ENCODE data around the gene DRC1. TPM values are rescaled to one million over a fixed set of nuclear protein-coding genes. Genes with fewer than 3 reads are reported as not detected.

The DRC1 gene
- total RNA-seq, 1 experiment from 2014 or later, result not detected

GRCh38 chr2:26471289-26471688, 69.6 kb downstream of the DRC1 start:
- Histone ChIP-seq H3K79me1 (ENCODE audit: insufficient read depth, low read depth, low read length, poor library complexity, severe bottlenecking) (no peaks in the 10 kb centered on the region), H3K4me1 (ENCODE audit: insufficient read depth, low read length) (no peaks in the 10 kb centered on the region), H4K8ac (replicated peaks; ENCODE audit: insufficient read length, low read depth, low read length) (no peak overlapping the region)

More at GRCh38 chr2:26471289-26471688, 69.6 kb downstream of the DRC1 start:
- Histone ChIP-seq H2BK120ac (ENCODE audit: low read depth, low read length, poor library complexity, severe bottlenecking) (no peak overlapping the region), H4K91ac (ENCODE audit: insufficient read length, low read depth, low read length) (no peak overlapping the region), H3K27me3 (ENCODE audit: insufficient read depth, low read length) (no peaks in the 10 kb centered on the region), H2AK5ac (ENCODE audit: insufficient read length, low read length) (no peak overlapping the region), H3K4ac (ENCODE audit: low read depth, low read length) (no peak overlapping the region), H2BK20ac (ENCODE audit: low read depth, low read length, poor library complexity, severe bottlenecking) (no peak overlapping the region), H3K79me2 (ENCODE audit: insufficient read depth, low read length) (no peaks in the 10 kb centered on the region), H3K23me2 (ENCODE audit: insufficient read length, low read depth, low read length, poor library complexity, severe bottlenecking) (no peaks in the 10 kb centered on the region), H3K27ac (ENCODE audit: insufficient read length, low read depth, low read length) (no peak overlapping the region), H2AFZ (ENCODE audit: low read length) (no peak overlapping the region), H3K23ac (ENCODE audit: insufficient read length, low read depth, low read length) (no peak overlapping the region), H3T11ph (ENCODE audit: low read length) (no peak overlapping the region), H3K9ac (ENCODE audit: extremely low read depth, insufficient read length, low read length) (no peak overlapping the region), H4K5ac (ENCODE audit: insufficient read length, low read depth, low read length) (no peak overlapping the region), H3K14ac (ENCODE audit: insufficient read depth, low read length) (no peak overlapping the region), H3K9me3 (ENCODE audit: control insufficient read depth, low read depth, low read length) (no peaks in the 10 kb centered on the region), H2BK12ac (ENCODE audit: insufficient read length, low read depth, low read length) (no peak overlapping the region), H2BK5ac (ENCODE audit: insufficient read length, low read length) (no peak overlapping the region), H2BK15ac (ENCODE audit: low read depth, low read length) (no peak overlapping the region), H4K20me1 (ENCODE audit: control insufficient read depth, insufficient read depth, insufficient read length) (no peaks in the 10 kb centered on the region), H3K56ac (ENCODE audit: insufficient read length, low read depth, low read length) (no peak overlapping the region), H3K18ac (ENCODE audit: insufficient read length, low read depth, low read length) (no peak overlapping the region), H3K4me2 (ENCODE audit: insufficient read depth, insufficient read length, low read length) (no peak overlapping the region)
- peak; percentile 56 for TF ChIP-seq CTCF (conservative IDR thresholded peaks at IDR 0.05)
- Mint-ChIP-seq H3K4me3 (no peak overlapping the region), H3K27ac (no peak overlapping the region), H3K27me3 (ENCODE audit: low read depth) (0 out of 2 replicates have a peak, but pooled peaks cover 2% of the 10 kb centered on the region), H3K9me3 (peaks cover 4 to 7% of the 10 kb centered on the region in 2 experiments; a peak in 2 of 5 replicates), H3K36me3 (ENCODE audit: insufficient read depth in 1 of 3, low read depth in 3 of 3) (no peaks in the 10 kb centered on the region), H3K4me1 (peaks cover 8 to 12% of the 10 kb centered on the region in 2 experiments; a peak in 3 of 4 replicates)
- no CpG with 5 or more reads among the region's 2 CpGs for WGBS (ENCODE audit: extremely low coverage, insufficient read length, low lambda C conversion rate)
- no peak for DNase-seq
